PC-3 (cell line): Measurements from ENCODE around the gene MKKS.

Experiments
- EZH2 ChIP-seq: fragments of 300-600 bp; sonication (generic); IDR thresholded peaks from one replicate; pipeline ENCODE4 v1.6.1; 2017; ENCODE audit warnings: antibody characterized with exemption, mild to moderate bottlenecking, low read length; ENCODE audit not compliant: unreplicated experiment
- TF ChIP-seq, protein P1 (sequence below): fragments of 300-600 bp; sonication (generic); conservative IDR thresholded peaks from 2 replicates; pipeline ENCODE4 v1.5.1; 2017; ENCODE audit warnings: antibody characterized with exemption, low read depth, mild to moderate bottlenecking, low read length

GRCh38 chr20:10434467-10434831 is 427 bp upstream of the MKKS start:
- TF ChIP-seq, protein P1, sequence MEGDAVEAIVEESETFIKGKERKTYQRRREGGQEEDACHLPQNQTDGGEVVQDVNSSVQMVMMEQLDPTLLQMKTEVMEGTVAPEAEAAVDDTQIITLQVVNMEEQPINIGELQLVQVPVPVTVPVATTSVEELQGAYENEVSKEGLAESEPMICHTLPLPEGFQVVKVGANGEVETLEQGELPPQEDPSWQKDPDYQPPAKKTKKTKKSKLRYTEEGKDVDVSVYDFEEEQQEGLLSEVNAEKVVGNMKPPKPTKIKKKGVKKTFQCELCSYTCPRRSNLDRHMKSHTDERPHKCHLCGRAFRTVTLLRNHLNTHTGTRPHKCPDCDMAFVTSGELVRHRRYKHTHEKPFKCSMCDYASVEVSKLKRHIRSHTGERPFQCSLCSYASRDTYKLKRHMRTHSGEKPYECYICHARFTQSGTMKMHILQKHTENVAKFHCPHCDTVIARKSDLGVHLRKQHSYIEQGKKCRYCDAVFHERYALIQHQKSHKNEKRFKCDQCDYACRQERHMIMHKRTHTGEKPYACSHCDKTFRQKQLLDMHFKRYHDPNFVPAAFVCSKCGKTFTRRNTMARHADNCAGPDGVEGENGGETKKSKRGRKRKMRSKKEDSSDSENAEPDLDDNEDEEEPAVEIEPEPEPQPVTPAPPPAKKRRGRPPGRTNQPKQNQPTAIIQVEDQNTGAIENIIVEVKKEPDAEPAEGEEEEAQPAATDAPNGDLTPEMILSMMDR, result no peak
- no peak for TF ChIP-seq EZH2
